ENCODE data around the gene CSTF1.

The CSTF1 gene

DNA sequence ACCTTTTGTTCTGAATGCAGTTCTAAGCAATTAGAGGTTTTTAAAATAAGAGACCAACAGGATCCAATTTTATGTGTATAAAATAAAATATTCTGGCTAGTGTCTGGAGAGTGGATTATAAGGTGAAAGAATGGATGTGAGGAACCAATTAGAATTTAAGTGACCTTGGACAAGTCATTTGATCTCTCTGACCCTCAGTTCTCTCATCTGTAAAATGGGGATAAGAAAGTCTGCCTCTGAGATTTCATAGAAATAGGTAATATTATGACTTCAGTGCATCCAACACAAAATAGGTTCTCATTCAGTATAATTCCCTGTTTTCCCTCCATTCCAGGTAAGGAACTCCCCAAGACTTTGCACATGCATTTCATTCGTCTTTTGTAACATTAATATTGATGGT is 38.5 kb downstream of the CSTF1 start:
- no peak for DNase-seq

DNA sequence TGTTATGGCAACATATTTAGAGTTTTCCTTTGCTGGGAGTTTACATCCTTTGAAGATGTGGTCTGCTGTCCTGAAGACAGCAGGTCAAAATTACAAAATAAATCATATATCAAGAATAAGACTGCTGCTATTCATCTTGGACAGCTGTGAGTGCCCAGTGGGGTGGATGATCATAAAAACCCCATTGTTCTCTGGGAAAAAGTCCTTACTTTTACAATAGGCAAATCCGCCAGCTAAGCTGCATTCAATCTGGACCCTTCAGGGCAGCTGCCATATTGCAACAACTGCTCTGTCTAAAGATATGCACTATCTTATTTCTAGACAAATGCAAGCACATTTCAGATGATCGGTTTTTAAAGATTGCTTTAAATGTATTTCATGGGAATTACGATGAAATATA is 39.0 kb downstream of the CSTF1 start:
- DNase-seq, result no peak

DNA sequence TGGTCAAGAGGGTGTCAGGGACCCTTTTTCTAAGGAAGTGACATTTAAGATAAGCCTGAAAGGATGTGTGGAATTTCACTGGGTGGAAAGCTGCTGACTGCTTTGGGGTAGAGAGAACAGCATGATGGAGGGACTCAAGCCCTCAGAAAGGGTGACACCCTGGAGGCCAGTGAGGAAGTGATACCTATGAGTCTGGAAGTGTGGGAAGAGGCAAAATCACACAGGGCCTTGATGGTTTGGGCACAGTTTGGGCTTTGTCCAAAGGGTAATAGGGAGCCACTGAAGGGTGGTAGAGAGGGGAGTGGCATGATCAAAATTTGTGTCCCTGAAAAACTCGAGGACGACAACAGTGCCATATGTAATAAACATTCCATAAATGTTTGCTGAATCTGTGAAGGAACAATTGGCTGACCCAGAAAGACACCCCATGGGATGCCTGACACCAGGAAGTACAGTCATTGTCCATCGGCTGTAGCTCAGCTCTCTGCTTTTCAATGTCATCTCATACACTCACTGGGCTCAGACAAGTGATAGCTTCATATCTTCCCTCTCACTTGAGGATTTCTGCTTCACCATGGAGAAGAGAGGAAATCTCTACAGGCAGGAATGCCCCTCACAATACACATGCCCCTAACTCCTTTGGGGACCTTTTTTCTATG is 40.9 kb downstream of the CSTF1 start:
- no peak for DNase-seq

DNA sequence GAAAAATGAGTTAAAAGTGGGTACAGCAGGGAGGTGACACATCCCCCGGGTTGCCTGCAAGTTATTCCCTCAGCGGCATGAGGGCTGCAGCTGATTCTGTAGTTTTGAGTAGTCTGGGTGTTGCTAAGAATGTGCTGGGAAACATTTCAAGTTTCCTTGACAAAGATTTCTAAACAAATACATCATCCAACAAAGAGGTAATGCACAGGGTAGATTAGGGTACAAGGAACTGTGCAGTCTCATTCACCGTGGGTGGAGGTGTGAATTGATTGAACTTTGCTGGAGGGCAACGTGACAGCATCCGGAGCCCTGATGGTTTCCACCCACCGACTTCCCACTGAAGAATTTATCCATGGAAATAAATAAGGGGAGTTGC is 41.4 kb downstream of the CSTF1 start:
- no peak for DNase-seq

DNA sequence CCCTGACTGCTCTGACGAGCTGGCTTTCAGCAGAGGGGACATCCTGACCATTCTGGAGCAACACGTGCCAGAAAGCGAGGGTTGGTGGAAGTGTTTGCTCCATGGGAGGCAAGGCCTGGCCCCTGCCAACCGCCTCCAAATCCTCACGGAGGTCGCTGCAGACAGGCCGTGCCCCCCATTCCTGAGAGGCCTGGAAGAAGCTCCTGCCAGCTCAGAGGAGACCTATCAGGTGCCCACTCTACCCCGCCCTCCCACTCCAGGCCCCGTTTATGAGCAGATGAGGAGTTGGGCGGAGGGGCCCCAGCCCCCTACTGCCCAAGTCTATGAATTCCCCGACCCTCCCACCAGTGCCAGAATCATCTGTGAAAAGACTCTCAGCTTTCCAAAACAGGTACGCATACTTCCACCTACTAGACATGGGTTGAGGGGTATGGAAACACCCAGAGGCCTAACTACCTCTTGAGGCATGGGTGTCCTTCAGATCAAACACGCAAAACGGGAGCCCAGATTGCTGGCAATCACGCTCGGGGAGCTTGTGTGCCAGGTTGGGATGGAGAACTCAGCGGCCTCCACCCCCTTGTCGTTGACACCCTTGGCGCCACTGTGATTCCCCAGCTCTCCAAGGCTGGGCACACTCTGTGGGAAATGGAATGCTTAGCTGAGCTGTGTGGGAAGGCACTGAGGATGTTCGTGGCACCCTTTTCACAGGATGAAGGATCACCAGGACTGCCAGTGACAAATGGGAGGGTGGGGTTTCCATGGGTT is 44.9 kb downstream of the CSTF1 start:
- no peak for DNase-seq

DNA sequence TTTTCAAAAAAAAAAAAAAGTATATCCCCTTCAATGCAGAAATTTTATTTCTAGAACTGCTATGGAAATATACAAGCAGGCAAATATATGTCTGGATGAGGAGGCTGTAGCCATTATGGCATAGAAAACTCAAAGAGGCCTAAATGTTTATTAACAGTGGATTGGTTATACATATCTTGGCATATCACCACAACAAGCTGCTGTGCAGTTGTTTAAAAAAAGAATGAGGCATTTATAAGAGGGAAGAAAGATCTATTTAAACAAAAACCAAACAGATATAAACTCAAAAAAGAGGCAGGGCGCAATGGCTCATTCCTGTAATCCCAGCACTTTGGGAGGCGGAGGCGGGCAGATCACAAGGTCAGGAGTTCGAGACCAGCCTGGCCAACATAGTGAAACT is 45.8 kb downstream of the CSTF1 start:
- no peak for DNase-seq

DNA sequence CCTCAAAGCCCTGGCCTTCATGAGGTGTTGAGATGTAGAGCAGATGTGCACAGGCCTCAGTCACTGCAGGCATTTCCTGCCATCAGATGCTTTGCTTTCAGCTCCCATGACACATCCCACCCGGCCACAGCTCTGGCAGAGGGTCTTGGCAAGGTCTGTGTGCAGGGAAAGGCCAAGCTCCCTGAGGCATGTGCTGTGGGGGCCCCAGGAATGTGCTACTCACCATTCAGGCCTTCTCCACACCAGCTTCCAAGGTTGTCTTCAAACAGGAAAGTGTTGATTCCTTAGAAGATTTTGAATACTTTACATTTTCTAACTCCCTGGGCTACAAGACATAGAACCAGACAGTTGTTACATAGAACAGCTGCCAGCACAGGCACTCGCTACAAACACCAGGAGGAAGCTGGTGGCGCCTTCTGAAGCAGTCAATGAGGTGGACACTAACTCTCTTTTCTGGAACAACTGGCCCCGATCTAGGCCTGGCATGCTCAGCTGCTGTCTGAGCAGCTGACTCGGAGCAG is 47.4 kb downstream of the CSTF1 start:
- no peak for DNase-seq

DNA sequence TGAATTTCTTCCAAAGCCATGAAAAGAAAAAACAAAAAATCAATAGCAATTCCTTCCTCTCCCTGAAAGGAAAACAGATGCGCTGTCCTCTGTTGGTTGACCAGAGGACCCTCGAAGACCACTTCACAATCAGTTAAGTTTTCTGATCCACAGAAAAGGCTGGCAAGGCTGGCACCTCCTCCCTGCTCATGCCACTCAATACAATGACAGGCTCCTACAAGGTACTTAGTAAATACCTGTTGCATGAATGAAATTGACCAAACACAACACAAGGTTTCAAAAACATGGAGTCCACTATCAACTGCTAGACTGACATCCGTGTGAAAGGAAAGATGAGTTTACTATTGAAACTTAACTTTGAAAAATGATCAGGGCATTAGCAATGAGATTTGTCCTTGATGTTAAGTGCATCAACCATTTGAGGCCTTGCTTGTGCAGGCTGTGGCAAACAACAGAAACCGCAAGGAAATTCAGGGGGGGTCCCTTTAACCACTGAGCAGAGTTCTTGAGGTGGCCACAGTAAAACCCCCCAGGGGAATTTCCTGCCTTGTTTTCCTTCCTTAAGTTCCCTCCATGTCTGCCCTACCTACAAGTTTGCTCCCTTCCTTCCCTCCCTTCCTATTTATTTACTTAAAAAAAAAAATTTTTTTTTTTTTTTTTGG is 48.0 kb downstream of the CSTF1 start:
- peak; percentile 48 for DNase-seq

DNA sequence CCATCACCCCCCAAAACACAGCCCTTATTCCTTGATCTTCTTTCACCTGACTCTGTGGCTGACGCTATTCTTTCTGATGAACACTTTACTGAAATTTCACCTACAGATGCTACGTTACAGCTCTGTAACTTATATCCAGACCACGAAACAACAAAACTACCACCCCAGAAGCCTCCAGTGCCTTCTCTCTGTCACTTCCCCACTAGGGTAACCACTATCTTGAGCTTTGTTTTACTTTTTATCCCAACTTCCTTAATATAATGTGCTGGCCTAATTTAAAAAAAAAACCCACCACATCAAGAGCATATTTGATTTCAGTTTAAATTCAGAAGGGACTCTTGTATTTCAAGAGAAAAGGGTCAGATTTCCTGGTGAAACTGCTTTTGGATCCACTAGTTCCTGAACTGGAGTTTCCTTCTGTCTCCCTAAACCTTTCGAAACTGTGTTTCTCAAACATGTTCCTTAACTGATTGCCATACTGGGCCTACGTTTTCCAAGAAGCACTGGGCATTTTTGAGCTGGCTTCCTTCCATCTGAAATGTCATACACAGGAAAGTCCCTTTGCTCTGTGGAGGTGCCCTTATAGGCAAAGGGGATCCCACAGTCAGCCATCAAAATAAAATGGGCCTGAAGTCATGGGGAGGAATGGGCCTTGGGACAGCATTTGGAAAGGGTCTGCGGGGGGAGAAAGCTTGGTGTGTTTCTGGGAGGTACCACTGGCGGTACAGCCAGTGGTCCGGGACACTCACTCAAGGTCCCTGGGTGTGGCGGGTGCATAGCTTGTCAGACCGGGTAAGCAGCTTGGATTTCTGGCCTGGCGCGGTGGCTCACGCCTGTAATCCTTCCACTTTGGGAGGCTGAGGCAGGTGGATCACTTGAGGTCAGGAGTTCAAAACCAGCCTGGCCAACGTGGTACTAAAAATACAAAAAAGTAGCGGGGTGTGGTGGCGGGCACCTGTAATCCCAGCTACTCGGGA is 50.2 kb downstream of the CSTF1 start:
- no peak for DNase-seq

DNA sequence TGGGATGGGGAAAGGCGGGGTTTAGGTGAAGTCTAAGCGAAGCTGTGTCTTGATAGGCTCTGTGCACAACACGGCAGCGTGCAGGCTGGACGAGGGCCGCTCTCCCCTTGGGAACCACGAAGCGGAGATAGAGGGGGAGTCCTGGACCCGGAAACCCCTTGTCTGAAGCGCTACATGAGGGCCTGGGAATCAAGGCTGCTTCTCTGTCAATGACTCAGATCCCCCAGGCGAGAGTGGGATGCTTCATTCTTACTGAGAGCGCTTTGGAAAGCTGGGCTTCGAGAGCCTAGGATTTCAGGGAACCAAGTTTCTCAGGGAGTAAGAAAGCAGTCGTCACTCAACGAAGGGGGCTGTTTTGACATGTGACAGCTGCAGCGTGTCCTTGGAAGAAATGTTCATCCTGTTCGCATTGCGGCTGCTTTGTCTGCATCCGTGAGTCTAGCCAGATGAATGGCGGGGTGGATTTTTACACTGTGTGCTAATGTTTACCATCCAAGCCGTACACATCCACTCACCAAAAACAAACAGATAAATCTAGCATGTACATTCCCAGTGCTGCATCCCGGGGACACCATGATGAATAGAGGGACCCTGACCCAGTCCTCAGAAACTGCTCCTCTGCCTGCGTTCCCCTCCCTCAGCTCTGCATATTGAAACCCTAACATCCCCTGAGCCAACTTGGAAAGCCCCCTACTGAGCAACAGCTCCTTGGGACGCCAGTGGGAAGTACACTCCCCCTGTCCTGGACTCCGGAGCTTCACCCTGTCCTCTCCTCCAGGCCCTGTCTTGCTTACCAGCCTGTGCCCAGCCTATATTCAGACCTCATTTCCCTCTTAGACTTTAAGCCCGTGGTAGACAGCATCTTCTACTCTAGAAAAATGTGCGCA is 51.5 kb downstream of the CSTF1 start:
- DNase-seq, result no peak

DNA sequence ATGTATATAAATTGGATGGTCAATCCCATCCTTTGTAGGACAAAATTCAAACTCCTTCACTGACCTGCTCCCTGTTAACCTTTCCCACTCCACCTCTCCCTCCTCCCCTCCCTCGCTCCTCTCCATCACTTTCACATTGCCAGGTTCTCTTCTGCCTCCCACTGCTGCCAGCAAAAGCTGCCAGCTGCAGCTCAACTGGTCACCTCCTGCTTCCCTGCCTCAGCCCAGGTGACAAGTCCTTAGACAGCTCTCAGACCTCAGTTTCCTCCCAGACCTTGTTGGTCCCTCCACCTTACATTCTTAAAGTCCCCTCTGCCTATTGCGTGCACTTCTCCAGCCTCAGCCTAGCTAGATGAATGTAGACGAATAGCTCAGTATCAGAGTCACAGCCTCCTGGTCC is 52.7 kb downstream of the CSTF1 start:
- no peak for DNase-seq

DNA sequence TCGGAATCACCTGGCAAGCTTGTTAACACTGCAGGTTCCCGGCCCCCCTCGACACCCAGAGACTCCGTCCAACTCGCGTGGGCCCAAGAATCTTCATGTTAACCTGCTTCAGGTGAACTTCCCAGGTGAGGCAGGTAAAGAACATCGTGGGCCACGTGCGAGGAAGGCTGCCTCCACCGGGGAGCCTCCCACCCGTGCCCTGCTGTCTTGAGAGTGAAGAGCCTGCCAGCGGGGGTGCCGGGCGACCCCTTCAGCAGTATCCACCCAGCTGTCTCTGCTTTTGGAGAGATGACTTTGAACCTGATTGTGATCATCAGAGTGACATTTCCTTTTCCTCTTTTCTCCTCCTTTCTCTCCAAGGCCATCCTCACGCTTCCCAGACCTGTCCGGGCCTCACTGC is 53.1 kb downstream of the CSTF1 start:
- DNase-seq, result no peak

DNA sequence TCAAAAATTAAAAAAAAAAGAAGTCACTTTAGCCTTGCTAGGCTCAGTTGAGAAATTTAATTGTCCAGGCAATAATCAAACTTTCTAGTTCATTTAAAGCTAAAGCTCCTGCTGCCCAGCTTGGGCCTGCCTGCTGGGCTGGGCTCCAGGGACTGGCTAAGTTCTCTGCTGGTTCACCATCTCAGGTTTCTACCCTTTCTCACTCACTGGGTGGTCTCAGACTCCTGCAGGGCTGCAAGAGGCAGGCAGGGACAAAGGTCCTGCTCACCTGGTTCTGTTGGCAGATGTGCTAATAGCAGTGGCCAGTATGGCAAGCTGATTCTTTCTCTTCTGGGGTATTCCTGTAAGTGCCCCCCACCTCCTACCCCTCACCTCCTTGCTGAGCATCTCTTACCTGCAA is 54.8 kb downstream of the CSTF1 start:
- no peak for DNase-seq

DNA sequence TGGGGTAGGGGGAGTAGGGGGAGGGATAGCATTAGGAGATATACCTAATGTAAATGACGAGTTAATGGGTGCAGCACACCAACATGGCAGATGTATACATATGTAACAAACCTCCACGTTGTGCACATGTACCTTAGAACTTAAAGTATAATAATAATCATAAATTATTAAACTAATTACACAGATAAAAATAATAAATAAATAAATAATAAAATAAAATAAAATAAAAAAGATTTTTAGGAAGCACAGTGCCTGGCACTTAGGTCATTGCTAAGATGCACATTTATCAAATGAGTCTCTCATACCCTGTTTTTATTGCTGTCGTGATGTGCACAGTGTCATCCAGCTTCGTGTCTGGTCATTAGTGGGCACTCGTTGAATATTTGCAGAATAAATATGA is 57.0 kb downstream of the CSTF1 start:
- DNase-seq, result no peak

DNA sequence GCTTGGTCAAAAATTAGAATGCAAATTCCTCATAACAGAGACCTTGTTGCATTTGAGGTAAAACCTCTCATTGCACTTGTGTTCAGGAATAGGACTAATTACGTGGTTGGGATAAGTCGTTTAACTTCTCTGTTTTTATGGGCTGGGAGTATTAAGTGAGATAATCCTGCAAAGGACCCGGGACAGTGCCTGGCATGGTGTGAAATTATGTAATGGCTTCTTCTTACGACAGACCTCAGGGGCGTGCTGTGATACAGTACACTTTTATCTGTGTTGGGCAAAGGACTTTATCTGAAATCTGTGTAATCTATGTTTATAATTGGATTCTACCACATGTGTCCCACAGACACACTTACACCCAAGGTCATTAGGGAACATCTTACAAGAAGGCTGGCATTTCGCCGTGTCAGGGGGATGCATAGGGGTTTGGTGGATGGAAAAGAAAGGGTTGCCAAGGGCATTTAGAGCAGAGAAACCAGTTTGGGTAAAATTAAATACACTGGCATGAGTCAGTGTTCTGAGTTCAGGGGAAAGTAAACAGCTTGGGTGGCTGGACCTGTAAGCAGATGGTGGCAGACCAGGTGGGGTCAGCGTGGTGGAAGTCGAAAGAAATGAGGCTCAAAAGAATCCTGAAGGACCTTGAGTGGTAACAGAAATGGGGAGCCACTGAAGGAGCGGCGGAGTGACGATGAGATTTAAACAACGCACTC is 58.8 kb downstream of the CSTF1 start:
- DNase-seq, result no peak

DNA sequence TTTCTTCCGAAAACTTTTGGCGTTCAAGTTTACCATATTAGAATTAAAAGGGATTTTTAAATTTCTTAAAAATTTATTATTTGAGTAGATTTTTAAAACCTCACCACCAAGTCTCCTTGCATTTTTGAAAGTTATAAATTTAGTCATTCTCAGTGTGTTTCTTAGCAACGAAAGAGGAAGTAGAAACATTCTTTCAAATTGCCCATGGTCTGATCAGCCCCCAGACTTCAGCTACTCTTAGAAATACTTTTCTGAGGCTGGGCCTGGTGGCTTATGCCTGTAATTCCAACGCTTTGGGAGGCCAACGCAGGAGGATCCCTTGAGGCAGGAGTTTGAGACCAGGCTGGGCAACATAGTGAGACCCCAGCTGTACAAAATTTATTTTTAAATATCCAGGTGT is 60.9 kb downstream of the CSTF1 start:
- DNase-seq, result no peak

DNA sequence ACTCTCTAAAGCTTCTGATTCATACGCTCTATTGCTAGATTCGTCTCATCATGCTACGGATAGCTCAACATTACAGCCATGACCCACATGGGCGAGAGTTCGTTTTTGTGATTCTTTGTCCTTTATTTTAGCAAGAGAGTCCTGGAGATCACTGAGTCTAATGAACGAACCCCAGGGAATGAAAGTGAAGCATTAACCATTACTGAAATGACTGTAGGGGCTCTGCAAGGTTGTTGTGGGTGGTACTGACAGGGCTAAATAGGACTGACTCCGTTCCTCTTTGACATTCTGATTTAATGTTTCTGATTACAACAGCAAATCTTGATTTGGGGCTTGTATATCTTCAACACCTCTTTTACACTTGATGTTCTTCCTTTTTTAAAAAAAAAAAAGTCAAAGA is 62.3 kb downstream of the CSTF1 start:
- no peak for DNase-seq

Data from activated CD8-positive, alpha-beta memory T cell treated with anti-CD3 and anti-CD28 coated beads, Interleukin-2, amount 50 U/mL, for 4 hours (primary cell).